ENCODE measurements around the gene LRRC3C.

GRCh38 chr17:39924691-39925055 lies 2.9 kb upstream of the LRRC3C start:
- TF ChIP-seq EZH2phosphoT487 (conservative IDR thresholded peaks at IDR 0.05; ENCODE audit: low read length) (no peak), CTCF (IDR thresholded peaks at IDR 0.05; ENCODE audit: insufficient read depth, low read length, poor library complexity, severe bottlenecking) (no peak)

Data from SU-DHL-6 (cell line).